ENCODE measurements around the gene OGG1.

The OGG1 gene

DNA sequence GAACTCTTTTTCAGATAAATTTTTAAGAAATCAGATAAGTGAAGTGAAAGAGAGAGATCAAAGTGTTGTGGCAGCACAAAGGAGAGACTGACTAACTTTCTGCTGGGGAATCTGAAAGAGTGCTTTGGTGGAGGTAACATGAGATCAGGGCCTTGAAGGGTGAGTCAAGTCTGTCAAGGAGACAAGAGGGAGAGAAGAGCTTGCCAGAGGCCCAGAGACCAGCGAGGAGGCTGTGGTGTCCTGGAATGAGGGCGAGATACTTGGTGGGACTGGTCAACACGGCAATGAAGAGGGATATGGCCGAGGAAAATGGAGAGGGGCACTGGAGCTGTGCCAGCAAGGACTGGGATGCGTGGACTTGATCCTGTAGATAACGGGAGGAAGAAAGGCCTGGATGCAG is 38.0 kb downstream of the OGG1 start:
- DNase-seq, result no peak

DNA sequence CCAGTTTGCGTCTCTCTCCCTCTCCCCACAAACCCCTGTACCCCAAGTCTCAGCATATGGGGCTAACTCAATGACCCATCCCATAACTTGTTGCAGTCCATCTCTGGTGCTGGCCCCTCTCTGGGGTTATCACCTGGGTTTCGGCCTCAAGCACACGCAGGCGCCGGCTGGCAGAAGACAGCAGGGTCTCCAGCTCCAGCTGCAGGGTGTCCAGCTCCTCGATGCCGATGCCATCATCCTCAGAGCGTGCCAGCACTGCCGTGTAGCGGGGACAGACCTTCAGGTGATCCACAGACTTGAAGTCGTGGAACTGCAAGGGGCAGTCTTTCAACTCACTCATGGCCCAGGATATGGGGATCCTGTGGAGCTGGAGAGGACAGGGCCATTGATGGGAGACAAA is 41.4 kb downstream of the OGG1 start:
- DNase-seq, result no peak

DNA sequence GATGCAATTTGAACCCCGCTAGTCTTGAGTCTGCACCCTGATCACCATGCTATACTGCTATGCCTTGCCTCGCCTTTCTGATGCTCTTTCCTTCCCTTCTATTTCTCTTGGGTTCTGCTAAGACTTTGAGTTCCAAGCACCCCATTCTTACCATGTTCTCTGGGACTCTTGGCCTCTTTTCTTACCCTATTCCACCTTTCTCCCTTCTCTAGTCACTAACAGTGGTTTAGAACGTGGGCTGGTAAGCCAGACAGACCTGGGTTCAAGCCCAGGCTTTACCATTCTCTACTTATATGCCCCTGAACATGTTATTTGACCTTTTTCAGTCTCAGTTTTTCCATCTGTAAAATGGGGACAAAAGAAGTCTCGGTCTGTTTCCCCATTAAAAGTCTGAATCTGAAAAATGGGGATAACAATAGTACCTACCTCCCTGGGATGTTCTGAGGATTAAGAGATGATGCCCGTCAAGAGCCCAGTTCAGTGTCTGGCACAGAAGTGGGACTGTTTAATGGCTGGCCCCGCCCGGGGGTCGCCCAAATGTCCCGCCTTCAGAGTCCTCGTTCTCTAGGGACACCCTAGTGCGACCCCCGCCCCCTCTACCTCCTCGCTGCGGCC is 42.1 kb downstream of the OGG1 start:
- no peak for DNase-seq

DNA sequence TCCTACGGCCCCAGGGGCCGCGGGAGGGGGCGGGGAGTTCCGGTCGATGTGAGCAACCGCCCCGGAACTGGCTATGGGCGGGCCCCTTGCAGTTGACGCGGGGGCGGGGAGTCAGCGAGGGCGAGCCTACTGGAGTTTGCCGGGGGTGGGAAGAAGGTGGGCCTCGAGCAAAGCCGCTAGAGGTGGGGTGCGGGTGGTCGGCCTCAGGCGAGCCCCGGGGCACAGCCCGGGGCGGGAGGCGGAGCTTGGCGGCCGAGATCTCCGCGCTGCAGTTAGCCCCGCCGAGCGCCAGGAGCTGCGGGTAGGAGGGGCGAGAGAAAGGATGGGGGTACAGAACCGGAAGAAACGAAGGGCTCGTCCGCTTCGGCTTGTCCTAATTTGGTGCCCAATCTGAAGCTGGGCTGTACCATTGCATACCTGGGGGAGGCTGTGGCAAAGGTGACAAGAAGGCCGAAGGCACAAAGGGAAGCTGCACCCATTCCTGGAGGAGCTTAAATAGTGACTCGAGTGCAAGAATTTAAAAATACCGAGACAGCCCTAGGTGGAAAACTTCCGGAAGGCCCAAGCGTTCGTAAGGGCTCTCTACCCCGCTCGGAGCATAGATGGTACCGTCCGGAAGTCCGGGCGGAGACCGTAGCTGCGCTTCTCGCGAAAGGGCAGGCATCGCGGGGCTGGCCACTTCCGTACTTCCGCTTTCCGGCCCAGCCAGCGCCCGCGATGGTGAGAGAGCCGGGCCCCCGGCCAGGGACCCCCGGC is 42.8 kb downstream of the OGG1 start, which contains the start of the genes ARPC4 and TADA3:
TSS of gene ARPC4 (plus strand) at position 678 of the 756 bp plus-strand sequence. CDS start at position 718, 40 bp downstream.
TSS of gene TADA3 (minus strand) at position 69 of the 756 bp plus-strand sequence. CDS start 1,007 bp downstream, outside the sequence.
- DNase-seq, result peak; percentile 81

DNA sequence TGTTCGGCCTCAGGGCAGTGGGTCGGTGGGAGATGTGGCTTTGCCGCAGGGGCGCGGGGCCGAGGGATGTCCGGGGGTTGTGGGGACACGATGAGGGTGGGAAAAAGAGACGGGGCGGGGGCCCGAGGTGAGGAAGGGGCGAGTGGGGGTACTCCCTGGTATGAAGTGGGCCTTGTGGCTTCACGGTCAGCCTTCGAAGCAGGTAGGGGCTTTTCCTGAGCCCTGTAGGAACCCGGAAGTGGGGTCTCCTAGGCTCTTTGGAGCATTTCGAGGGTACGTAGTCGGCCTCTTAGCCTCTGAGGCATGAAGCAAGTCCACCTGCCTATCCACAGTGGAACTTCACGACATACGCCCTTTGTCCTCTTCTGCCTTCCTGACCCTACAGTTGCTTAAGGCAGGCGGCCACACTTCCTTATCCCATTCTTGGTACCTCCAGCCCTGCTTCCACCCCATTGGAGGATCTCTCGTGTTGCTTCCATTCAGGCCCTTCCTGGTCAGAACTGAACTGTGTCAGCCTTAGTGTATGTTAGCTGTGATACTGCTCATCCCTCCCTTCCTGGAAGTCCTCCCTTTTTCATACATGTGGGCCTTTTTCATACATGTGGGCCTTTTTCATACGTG is 43.5 kb downstream of the OGG1 start:
- DNase-seq, result no peak

DNA sequence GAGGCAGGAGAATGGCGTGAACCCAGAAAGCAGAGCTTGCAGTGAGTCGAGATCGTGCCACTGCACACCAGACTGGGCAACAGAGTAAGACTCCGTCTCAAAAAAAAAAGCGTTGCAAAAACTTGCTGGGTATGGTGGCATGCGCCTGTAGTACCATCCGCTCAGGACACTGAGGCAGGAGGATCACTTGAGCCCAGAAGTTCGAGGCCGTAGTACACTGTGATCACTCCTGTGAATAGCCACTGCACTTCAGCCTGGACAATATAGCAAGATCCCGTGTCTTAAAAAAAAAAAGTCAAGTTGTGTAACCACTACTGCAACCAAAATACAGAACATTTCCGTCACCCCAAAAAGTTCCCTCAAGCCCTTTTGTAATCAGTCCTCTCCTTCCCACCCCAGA is 44.6 kb downstream of the OGG1 start:
- no peak for DNase-seq

DNA sequence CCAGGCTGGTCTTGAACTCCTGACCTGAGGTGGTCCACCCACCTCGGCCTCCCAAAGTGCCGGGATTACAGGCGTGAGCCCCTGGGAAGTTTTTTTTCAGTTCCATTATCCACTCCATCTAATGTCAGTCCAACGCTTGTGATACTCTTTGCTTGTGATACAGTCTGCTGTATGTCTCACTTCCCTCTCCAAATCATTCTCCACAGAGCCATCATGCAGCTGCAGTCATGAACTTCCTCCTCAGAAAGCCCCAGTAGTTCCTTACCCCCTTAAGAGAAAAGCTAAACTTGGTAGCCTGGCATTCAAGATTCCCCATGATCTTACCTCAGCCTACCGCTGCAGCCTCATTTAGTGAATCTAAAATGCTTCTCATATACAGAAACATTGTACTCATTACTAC is 45.5 kb downstream of the OGG1 start:
- DNase-seq, result no peak

DNA sequence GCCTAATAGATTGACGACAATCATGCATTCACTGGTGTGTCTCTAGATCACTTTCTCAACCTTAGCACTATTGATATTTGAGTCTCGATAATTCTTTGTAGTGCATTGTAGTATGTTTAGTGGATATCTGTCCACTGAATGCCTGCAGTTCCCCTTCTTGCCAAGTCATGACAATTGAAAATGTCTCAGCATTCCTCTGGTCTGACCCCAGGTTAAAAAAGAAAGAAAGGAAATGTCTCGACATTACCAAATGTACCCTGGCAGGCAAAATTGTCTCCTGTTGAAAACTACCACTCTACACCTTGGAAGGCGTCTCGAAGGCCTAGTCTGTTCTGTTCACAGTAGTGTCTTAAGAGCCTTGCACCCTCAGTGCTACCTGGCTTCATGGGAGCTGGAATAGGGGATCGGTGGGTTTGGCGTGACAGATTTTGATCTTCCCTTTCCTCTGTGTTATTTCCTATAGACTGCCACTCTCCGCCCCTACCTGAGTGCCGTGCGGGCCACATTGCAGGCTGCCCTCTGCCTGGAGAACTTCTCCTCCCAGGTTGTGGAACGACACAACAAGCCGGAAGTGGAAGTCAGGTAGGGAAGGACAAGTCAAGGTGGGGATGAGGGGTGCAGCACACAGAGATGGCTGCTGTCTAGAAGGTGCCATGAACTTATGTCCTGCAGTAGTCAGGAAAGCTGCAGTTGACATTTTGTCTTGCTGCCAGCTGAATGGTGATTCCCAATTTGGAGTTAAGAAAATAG is 47.6 kb downstream of the OGG1 start:
- no peak for DNase-seq

DNA sequence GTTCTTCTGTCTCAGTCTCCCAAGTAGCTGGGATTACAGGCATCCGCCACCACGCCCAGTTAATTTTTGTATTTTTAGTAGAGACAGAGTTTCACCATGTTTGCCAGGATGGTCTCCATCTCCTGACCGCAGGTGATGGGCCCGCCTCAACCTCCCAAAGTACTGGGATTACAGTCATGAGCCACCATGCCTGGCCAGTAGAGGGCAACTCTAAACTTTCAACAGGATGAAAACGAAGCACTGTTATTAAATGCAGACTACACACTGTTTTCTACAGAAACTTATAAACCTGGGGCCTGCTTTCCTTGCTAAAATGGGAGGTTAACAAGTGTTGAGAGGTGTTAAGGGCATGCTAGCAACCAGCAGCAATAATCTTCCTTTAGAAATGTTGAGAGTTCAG is 50.8 kb downstream of the OGG1 start:
- DNase-seq, result no peak

DNA sequence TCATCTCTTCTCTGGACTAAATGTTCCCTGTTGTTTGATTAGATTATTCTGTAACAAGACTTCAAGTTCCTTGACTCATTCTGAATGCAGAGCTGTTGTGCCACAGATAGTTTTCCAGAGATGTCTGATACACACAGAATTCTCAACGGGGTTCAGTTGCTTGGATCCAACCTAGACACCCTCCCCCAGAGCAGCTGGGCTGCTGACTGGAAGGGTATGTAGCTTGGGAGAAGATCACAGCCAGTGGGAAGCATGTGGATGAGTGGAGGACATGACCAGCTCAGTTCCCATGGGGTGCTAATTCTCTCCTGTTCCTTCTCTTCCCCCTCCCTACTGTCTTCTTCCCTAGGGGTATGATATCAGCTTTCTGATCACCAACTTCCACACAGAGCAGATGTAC is 53.7 kb downstream of the OGG1 start:
- no peak for DNase-seq

DNA sequence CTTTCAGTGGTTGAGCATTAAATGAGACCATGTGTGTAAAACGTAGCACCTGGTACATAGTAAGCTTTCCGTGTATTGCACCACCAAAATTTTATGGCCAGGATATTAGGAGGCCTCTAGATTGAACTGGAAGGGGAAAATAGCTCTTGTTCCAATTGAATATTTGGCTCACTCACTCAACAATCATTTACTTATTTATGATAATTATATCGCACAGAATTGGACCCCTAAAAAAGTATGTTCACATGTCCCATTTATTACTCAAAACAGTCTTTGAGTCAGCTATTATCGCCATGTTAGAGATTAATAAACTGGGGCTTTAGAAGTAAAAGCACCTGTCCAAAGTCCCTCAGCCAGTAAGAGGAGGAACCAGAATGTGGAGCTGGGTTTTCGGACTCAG is 55.2 kb downstream of the OGG1 start:
- no peak for DNase-seq

DNA sequence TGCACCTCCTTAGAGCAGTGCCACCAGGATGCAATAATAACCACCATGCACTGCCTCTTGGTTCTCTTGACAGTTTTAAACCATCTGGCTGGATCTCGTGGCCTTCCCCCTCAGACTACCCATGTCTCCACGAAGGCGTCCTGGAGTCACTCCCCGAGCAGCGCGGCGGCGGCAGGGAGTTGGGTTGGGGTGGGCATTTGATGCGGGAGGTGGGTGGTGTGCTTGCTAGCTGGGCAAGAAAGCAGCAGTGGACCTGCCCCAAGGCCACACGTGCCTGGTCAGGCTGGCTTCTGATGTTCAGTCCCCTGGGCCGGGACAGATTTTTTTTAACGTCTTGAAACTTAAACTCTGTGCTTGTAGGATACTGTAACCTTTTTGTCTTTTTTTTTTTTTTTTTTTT is 56.4 kb downstream of the OGG1 start:
- DNase-seq, result no peak
